Vagina (tissue), 2 donors: ENCODE results near the gene BEAN1. TPM values are rescaled to one million over a fixed set of nuclear protein-coding genes. Genes with fewer than 3 reads are reported as not detected.

ENCODE experiments used
- DNase-seq, 2 donors: peaks; one replicate each; pipeline ENCODE4 v3.0.0-alpha.2; 2017; ENCODE audit errors: extremely low spot score in 2 of 2
- H3K27ac ChIP-seq: fragments of 200-600 bp; sonication (generic); one replicate; pipeline ENCODE4 v1.5.1; 2019
- H3K27me3 ChIP-seq: fragments of 200-600 bp; sonication (generic); one replicate; pipeline ENCODE4 v1.5.1; 2019
- H3K36me3 ChIP-seq, 2 donors: fragments of 200-600 bp; sonication (generic); one replicate each; pipeline ENCODE4 v1.5.1; 2017 to 2019
- H3K4me1 ChIP-seq: fragments of 200-600 bp; sonication (generic); one replicate; pipeline ENCODE4 v1.5.1; 2019
- H3K4me3 ChIP-seq, 2 donors: fragments of 200-600 bp; sonication (generic); 1 replicate in 1 of 2; 2 replicates in 1 of 2; pipeline ENCODE4 v1.5.1; 2016 to 2019
- H3K9me3 ChIP-seq: fragments of 200-600 bp; sonication (generic); one replicate; pipeline ENCODE4 v1.5.1; 2019
- CTCF ChIP-seq, 3 experiments: fragments of 450-650 bp in 2 of 3; fragments of 200-600 bp in 1 of 3; sonication (generic) in 1 of 3; IDR thresholded peaks; one replicate each; pipeline ENCODE4 v1.5.1; 2017 to 2019; ENCODE audit warnings: antibody characterized with exemption in 3 of 3, mild to moderate bottlenecking in 2 of 3, moderate library complexity in 2 of 3
- POLR2A ChIP-seq, 2 donors: fragments of 450-650 bp; IDR thresholded peaks; one replicate each; pipeline ENCODE4 v1.6.1; 2017; ENCODE audit warnings: antibody characterized with exemption in 2 of 2, mild to moderate bottlenecking in 2 of 2, moderate library complexity in 2 of 2
- POLR2AphosphoS5 ChIP-seq, 2 donors: sonication (generic); formaldehyde crosslinking; IDR thresholded peaks; one replicate each; pipeline ENCODE4 v1.9.0; 2017; ENCODE audit warnings: antibody characterized with exemption in 2 of 2, mild to moderate bottlenecking in 2 of 2, low read depth in 1 of 2; ENCODE audit not compliant: insufficient read depth in 1 of 2
- intact Hi-C: fragments of 100-400 bp; cut with DNase I; formaldehyde crosslinking; loops from one replicate; pipeline ENCODE4 v1.15.1; 2023
- total RNA-seq: library from RNA; depleted of rRNA; stranded (reverse); fragments of >200 nt; gene quantifications from one replicate; pipeline ENCODE4 v1.2.3, GENCODE V29; 2016

BEAN1 gene
- total RNA-seq, 1 donor from 2014 or later, result not detected

GRCh38 chr16:66471716-66472393 is 44.8 kb downstream of the BEAN1 start:
- Histone ChIP-seq H3K4me3 (no peak overlapping the region), H3K27me3 (no peaks in the 10 kb centered on the region), H3K4me1 (no peaks in the 10 kb centered on the region), H3K36me3 (no peaks in the 10 kb centered on the region), H3K9me3 (no peaks in the 10 kb centered on the region), H3K27ac (no peak overlapping the region)
- DNase-seq, result no peak
- TF ChIP-seq POLR2AphosphoS5 (IDR thresholded peaks at IDR 0.05; ENCODE audit: insufficient read depth in 1 of 2, low read depth in 1 of 2) (no peak), CTCF (IDR thresholded peaks at IDR 0.05) (no peak), POLR2A (IDR thresholded peaks at IDR 0.05) (no peak)
- intact Hi-C loops, result no loop called here

- Histone ChIP-seq H3K36me3 (no peaks in the 10 kb centered on the region), H3K9me3 (no peaks in the 10 kb centered on the region), H3K4me1 (no peaks in the 10 kb centered on the region), H3K27me3 (no peaks in the 10 kb centered on the region), H3K27ac (no peak overlapping the region), H3K4me3 (no peak overlapping the region)
- TF ChIP-seq POLR2A (IDR thresholded peaks at IDR 0.05) (no peak), POLR2AphosphoS5 (IDR thresholded peaks at IDR 0.05; ENCODE audit: insufficient read depth in 1 of 2, low read depth in 1 of 2) (no peak), CTCF (IDR thresholded peaks at IDR 0.05) (no peak)
- no peak for DNase-seq
- intact Hi-C loops, result no loop called here
Measured at GRCh38 chr16:66473051-66473571, 46.0 kb downstream of the BEAN1 start.

- intact Hi-C loops, result no loop called here
- Histone ChIP-seq H3K4me3 (no peak overlapping the region), H3K36me3 (no peaks in the 10 kb centered on the region), H3K4me1 (peaks cover 5% of the 10 kb centered on the region), H3K27ac (no peak overlapping the region), H3K27me3 (no peaks in the 10 kb centered on the region), H3K9me3 (no peaks in the 10 kb centered on the region)
- TF ChIP-seq POLR2A (IDR thresholded peaks at IDR 0.05) (no peak), CTCF (IDR thresholded peaks at IDR 0.05) (no peak), POLR2AphosphoS5 (IDR thresholded peaks at IDR 0.05; ENCODE audit: insufficient read depth in 1 of 2, low read depth in 1 of 2) (no peak)
- no peak for DNase-seq
Measured at GRCh38 chr16:66473654-66474519, 46.8 kb downstream of the BEAN1 start.

- TF ChIP-seq CTCF (IDR thresholded peaks at IDR 0.05) (no peak), POLR2A (IDR thresholded peaks at IDR 0.05) (no peak), POLR2AphosphoS5 (IDR thresholded peaks at IDR 0.05; ENCODE audit: insufficient read depth in 1 of 2, low read depth in 1 of 2) (no peak)
- intact Hi-C loops, result loop anchor here (5.0 kb wide), 1 partner anchor 223 kb away; the partner anchor contains the start of gene CMTM4
- peaks cover 10% of the 10 kb centered on the region for H3K4me1 ChIP-seq
- no peak overlapping the region for H3K27ac ChIP-seq
- no peak for DNase-seq
- H3K9me3 ChIP-seq, result no peaks in the 10 kb centered on the region
- no peaks in the 10 kb centered on the region for H3K36me3 ChIP-seq
- no peaks in the 10 kb centered on the region for H3K27me3 ChIP-seq
- no peak overlapping the region for H3K4me3 ChIP-seq
Measured at GRCh38 chr16:66474750-66475199, 47.7 kb downstream of the BEAN1 start.
